Right renal pelvis (tissue), 4 donors: Measurements from ENCODE around the gene HRH3. TPM values are rescaled to one million over a fixed set of nuclear protein-coding genes. Genes with fewer than 3 reads are reported as not detected.

Experiments used
- DNase-seq, 4 donors: peaks; one replicate each; pipeline ENCODE4 v3.0.0-alpha.2; 2013; ENCODE audit warnings: low read depth in 4 of 4, low spot score in 3 of 4, missing footprints in 1 of 4
- polyA plus RNA-seq, 4 donors: library from polyadenylated mRNA; unstranded; fragments of 120-200 nt; gene quantifications; one replicate each; pipeline ENCODE4 v1.2.1, GENCODE V29; 2013; ENCODE audit not compliant: insufficient read length in 4 of 4

Gene HRH3
- polyA plus RNA-seq, 4 donors = 0.06 to 0.25 (median 0.16) TPM; not detected in 1

DNA sequence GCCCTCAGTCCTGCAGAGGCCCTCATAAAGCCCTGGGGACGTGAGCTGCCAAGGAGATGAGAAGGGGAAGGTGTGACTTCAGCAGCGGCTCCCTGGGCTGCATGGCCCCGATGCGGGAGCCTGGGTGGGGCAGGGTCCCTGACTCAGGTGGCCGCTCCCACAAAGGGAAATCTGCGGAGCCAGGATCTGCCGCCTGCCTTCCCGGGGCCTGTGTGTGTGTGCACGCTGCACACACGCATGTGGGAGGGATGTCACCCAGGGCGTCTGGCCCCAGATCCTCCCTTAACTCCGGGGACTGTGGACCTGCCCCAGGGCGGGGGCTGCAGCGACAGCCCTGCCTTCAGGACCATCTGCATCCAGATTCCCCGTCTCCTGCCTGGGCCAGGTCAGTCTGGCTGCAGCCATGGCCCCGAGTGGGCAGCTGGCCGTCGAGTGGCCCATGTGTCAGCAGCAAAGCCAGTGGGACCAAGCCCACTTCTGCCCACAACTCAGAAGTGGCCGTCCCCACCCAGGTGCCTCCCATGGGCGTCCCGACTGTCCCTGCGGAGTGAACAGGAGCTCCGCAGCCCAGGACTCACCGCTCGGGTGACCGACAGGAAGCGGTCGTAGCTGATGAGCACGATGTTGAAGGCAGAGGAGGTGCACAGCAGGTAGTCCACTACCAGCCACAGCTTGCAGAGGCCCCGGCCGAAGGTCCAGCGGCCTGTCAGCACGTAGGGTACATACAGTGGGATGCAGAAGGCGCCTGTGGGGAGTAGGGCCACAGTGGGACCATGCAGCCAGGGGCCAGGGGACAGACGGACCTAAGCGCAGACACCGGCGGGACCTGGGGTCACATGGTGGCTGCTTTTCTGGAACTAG, 1.9 kb downstream of the HRH3 start:
- no peak for DNase-seq

DNA sequence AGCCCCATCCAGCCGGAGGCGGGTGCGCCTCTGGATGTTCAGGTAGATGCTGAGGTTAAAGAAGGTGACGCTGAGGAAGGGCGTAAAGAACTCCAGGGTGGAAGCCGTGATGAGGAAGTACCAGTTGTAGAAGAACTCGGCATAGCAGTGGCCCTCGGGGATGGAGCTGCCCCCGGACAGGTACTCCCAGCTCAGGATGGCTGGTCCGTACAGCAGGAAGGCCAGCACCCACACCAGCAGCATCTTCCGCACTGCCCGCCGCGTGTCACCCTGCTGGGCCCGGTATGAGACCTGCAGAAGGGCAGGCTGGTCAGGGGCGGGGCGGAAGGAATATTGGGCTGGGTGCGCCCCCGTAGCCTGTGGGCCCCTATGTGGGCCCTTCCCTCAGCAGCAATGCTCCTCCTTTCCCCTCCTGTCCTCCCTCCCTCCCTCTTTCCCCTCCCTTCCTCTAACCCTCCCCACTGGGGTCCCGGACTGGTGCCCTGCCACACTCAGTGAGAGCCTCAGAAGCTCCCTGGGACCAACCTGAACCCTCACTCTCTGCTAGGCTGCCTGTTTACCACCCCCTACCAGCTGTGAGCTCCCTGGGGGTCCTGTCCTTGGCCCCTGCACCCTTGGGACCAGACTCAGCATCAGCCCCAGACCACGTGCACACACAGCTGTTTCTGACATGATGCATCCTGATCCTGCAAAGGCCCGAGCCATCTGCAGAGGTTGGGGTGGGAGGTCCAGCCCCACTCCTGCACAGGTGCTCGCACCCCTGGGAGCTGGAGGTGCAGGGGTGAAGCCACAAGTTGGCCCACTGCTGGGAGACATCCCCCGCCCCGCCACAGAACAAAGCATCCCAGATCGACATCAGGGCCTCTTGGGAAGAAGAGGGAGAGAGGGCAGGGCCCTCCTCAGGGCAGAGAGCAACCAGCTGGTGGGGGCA, 3.2 kb downstream of the HRH3 start:
- no peak for DNase-seq

DNA sequence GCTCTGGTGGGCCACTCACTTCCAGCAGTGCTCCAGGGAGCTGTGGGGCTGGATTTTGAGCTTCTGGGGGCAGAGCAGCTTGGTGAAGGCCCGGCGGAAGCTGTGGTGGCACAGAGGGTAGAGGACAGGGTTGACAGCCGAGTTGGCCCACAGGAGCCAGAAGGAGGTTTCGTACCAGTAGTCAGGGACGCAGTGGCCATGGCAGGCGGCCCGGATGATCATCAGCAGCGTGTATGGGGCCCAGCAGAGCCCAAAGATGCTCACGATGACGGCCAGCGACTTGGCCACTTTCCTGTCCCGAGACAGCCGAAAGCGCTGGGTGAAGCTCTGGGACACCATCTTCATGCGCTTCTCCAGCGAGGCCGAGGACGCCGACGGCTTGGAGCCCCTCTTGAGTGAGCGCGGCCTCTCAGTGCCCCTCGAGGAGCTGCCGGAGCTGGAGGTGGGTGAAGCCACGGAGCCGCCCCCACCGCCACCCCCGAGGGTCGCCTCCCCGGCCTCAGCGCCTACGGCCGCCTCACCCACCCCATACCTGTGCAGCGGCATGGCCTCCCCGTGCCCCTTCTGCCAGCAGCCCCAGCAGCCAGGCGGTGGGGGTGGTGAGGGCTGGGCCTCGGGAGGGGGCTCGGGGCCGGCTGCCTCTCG, 4.0 kb downstream of the HRH3 start:
- DNase-seq = no peak

DNA sequence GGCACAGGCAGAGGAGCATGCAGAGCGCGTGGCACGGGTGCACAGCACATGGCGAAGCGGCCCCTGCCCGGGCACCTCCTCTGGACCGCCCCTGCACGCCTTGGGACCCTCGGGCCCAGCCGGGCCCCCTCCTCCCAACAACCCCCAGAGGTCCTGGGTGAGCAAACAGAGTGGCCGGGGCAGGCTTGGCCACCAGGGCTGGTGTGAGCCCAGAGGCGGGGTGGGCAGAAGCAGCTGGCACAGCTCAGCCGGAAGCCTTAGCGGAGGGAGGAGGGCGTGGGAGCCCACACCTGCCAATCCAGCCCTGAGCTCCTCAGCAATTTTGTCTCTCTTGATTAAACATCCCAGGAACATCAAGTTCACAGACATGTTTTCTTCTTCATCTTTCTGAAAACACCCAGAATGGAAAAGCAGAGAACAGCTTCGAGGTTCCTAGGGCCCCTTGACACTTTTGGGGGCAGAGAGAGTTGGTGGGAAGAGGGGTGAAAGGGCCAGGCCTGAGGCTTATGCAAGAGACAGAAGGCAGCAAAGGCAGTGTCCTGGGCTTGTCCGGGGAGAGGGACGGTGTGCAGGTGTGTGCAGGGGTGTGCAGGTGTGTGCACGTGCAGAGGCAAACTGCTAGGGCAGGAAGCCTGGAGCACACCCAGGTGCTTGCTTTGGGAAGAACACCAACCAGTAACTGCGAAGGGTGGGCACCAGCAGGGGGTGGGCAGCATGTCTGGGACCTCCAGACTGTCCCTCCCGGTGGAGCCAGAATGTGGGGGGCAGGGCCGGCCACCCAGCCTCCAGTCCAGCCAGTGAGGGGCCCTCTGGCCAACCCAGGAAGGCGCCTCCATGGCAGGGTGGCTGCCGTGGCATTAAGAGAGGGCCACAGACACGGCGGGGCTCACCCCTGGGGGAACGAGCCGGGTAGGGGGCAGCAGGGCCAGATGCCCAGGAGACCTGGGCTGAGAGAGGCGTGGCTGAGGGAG, 4.8 kb downstream of the HRH3 start:
- DNase-seq = no peak

DNA sequence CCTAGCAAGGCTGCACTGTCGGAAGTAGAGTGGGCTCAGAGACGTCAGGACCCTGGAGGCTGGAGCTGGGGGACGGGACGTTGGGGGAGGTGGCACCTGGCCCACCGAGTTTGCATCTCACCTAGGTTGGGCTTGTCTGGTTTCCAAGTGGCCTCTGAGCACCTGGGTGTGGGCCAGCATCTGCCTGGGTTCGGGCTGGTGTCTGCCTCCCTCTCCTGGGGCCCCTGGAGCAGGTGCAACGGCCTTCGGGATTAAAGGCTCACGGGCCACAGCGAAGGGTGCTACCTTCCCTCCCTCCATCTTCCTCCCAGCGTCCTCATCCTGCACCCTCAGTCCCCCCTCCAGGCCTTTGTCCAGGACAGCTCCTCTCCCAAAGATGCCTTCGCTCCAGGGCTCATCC, 6.0 kb downstream of the HRH3 start:
- no peak for DNase-seq

DNA sequence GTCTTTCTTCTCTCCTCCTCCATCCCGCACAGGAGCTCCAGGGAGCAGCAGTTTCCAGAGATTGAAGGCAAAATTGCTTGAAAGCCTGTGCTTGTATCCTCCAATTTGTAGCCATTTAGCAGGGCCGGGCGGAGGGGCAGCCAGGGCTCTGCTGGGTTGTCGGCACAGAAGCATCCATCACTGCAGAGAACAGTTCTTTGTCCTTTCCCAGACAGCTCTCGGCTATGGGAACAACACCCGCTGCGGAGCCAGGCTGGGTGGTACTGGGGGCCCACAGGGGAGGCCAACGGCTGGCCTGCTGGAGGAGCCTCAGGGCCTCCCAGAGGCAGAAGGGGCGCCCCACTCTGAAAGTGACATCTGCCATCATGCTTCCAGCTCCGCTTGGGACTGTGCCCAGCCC, 7.8 kb downstream of the HRH3 start:
- DNase-seq = no peak

DNA sequence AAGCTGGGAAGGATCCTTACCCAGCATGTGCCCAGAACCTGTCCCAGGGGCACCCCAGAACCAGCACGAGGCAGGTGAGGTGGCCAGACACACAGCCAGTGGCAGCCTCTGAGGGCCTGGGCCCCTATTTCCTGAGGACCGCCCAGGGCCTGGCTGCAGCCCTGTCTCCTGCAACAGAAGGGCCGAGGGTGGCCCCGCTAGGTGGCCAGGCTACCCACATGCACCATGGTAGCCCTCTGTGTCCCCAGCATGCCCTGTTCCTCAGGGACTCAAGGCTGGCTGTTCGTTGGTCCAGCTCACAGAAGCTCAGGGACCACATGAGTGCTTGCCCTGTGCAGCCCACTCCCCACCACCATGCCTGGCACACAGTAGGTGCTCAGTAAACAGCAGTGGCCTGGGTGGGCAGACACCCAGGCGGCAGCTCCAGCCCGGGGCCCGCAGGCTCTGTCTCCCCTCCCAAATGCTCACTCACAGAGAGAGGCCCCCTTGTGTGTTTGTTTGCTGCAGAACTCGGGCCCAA, 8.2 kb downstream of the HRH3 start:
- DNase-seq = no peak

DNA sequence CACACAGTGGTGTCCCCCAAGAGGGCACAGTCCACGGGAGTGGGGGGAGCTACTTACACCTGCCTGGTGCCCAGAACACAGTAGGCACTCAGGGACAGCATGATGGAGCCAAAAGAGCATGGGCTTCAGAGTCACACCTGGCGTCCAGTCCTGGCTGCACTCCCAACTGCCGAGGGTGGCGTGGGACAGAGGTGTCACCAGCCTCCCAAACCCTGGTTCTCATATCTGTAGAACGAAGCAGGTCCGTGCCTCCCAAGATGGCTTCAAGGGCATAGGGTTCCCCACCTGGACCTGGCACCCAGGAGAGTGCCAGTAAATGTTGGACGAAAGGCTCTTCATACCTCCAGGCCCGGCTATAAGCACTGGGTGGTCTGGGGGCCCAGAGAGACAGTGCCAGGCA, 8.9 kb downstream of the HRH3 start:
- DNase-seq = no peak

DNA sequence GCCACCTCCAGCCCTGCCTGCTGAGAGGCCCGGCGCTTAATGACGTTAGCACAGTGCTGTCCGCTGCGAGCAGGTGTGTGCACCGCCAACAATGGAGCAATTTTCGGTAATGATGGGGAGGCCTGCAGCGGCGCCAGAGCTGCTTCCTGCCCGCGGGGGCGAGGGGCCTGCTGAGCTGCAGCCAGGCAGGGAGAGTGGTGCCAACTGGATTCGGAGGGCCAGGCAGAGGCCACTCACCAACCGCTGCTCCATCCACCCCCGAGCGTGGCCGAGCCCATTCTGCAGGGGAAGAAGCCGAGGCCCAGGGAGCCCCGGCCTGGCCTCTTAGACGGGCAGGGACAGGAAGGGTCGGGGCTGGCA, 9.6 kb downstream of the HRH3 start:
- DNase-seq = no peak

DNA sequence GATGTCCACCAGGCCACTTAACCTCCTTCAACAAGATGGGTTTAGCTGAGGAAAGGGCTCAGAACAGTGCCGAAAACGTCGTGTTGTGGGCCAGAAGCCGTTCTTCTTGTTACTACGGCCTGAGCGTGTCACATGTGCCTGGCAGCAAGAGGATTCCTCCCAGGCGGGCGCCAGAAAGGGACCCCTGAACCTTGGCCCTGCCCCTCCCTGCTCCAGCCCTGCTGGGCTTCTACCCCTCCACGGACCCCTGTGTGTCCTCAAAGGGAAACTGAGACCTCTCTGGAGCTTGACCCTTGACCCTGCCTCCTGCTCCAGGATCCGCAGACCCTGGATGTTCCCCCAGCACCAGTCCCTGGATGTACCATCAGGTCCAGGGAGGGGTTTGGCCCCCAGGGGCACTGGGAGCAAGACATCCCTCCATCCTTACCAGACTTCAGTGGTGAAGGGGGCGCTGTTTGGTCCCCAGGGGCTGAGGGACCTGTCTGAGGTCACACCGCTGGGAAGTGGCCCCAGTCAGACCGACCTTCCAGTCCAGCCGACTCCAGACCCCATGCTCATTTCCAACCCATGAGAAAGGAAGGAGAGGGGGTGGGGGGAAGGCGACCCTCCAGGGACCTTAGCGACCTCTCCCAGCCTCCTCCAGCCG, 10.1 kb downstream of the HRH3 start:
- DNase-seq = no peak

DNA sequence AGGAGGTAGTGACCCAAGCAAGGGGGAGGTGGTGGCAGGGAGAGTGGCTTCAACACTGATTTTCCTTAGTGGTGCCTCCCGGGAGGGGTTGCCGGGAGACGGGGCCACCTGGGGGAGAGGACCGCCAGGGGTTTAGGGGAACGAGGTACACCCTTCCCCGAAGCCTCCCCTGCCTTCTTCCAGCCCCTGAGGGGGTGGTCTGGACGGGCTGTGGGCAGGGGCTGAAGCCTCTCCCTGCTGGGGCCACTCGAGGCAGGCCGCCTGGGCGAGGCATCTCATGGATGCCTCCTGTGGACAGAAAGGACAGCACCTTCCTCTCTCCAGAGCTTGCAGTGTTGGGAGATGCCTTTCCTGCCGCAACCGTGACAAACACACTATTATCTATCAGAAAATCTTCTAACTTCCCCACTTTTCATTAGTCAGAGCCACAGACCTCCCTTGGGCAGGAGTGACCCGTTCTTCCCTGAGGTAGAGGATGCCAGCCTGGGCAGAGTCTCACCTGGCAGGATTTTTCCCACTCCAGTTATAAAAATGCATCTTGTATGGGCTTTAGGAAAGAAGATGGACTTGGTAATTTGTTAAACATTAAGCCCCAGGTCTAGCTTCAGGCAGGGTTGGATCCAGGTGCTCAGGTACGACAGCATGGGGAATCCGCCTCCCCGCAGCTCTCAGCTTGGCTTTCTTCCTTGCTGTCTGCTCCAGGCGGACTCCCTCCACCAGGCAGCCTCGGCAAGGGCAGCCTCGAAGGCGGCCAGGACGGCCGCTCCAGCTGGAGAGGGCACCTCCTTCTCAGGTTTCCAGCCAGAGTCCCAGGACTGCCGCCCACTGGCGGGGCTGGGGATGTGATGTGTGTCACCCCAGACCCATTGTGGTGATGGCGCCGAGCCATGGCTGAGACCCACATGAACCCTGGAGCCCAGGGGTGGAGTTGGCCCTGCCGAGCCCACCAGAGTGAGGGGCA, 11.0 kb downstream of the HRH3 start:
- no peak for DNase-seq

DNA sequence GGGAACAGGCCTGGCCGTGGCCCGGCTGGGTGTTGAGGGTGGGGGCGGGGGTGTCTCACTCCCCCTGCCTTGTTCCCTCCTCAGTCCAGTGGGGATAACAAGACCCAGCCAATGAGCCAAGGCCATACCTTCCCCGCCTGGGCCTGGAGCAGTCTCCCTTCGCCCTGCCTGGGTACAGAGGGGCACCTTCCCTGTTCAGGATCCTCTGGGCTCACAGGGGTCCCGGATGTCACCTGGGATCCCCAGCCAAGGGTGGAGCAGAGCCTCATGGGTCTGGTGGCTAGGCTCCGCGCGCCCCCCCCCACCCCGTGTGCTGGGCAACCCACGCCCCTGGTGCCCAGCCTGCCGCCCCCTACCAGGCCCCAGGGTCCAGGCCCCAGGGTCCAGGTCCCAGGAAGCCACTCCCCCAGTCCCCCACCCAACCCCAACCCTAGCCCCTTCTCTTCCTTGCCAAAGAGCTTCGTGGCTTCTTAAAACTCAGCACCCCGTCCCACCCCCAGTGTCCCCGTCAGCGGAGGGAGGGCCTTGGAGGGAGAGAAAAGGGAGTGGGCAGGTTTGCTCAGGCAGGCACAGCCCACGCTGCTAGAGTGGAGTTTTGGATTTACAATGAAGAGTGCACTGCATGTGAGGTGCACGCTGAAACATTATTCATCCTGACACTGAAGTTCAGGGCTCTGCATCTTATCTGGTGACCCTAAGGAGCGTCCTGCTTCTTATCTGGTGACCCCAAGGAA, 11.8 kb downstream of the HRH3 start:
- no peak for DNase-seq

DNA sequence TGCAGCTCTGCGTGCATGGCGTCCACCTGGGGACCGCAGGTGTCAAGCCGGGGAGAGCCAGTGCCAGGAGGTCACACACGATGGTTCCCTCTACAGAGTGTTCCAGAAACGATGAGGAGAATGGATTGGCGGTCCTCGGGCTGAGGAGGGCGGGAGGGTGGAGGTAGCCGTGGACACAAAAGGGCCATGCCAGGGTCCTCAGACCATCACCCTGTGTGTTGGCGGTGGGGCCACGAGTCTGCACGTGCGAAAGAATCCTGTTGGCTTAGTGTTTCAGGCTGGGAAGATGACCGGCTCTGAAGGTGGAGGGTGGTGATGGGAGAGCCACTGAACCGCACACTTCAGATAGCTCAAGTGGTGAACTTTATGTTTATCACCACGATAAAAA, 13.7 kb downstream of the HRH3 start:
- DNase-seq = no peak

DNA sequence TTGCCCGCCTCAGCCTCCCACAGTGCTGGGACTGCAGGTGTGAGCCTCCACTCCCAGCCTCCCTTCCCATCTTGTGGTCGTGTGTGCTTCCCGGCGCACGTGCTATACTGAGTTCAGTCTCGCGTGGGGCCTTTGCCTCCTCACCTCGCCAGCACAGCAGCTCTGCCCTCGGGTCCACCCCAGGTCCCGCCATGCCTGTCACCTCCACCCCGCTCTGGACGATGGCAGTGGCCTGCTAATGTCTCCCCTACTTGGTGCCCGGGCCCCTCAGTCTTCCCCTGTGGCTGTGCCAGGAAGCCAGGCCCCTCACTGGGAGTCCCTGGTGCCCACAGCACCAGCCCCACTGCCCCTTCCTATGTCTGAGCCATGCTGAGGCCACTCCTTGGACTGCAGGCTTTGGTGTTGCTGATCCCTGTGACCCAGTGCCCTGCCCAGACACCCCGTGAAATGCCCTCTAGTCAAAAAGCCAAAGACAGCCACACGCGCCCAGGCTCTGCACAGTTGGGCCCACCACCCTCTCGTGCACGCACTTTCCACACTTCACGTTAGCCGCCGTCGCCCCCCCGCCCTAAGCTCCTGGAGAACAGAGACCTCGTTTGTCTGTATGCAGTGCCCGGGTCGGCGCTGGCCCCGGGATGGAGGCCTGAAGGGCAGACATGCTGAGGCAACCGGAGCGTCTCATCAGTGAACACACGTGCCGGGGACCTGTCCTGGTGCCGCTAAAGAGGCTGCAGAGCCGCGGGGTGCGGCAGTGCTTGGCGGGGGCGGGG, 14.3 kb downstream of the HRH3 start:
- no peak for DNase-seq

DNA sequence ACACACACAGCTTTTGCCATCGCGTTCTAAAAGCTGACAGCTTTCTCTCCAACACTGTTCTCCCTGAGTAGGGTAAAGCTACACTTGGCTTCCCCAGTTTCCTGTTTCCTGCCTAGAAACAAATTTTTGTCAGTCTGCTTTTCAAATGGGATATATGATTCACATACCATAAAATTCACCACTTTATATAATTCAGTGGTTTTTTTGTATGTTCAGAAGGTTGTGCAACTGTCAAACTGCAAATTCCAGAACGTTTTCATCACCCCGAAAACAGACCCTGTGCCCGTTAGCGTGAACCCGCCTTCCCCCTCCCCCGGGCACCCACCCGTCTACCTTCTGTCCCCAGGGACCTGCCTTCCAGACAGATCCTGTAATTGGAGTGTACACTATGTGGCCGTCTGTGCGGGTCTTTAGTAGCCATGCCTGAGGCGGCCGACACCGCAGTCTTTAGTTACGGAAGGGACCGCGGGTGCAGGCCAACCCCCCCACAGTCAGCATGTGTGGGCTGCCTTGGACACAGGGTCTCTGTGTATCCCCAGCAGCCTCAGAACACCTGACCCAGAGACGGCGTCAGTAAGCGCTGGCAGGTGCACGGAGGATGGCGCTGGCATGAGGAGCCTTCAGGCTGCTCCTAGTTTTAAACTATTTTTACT, 16.6 kb downstream of the HRH3 start:
- DNase-seq = no peak

DNA sequence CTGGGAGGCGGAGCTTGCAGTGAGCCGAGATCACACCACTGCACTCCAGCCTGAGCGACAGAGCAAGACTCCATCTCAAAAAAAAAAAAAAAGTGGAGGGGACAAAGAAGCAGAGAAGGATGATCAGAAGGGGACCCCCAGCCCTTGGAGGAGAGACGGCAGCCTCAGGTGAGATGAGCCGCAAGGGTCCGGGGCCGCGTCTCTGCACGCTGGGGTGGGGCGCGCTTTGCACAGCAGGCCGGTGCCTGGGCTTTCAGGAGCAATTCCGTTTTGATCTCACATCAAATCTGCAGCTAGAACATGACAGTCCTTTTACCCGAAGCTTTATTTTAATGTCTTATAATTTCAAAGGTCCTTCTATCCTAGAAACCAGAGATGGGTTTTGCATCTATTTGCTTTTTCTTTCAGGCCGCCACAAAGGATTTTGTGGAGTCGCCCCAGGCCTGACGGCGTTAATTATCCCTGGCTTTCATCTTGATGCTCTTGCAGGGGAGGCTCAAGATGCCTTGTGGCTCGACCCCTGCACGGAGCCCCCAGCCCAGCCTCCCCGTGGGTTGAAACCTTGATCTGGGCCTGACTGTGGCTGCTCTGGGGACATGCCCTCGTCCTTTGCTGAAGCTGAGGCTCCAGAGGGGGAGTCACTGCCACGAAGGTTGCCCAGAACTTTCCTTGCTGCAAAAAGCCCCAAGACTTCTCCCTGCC, 17.3 kb downstream of the HRH3 start:
- DNase-seq = no peak
